ENCODE data around the gene CTSZ. TPM values are rescaled to one million over a fixed set of nuclear protein-coding genes. Genes with fewer than 3 reads are reported as not detected.

Gene CTSZ
- total RNA-seq, 1 experiment from 2014 or later = 14.9 TPM

DNA sequence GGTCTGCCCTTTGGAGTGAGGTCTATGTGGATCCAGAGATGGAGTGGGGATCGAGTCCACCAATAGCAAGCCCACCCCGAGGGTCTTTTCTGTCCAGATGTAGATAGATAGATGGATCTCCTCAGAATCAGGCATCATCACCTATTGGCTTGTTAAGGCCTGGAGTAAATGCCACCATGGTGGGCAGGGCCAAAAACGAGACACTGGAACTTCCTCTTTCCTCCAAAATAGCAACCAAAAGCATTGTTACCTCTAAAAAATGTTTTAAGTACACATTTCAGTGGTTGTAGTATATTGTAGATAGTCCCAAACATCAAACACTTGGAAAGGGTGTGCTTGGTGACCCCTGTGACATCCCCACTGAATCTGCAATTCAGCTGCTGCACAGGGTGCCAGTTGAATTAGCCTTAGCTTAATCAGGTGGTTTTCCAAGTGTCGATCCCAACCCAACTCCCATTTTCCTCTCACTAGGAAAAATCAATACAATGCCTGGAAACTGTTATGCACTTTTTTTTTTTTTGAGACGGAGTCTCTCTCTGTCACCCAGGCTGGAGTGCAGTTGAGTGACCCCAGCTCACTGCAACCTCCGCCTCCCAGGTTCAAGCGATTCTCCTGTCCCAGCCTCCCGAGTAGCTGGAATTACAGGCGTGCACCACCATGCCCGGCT, 61.0 kb downstream of the CTSZ start:
- no peak for DNase-seq (ENCODE audit: low read depth)

Other genes starting within 250 kb of the CTSZ start
- gene GNAS-AS1, start 156.4 kb downstream of the CTSZ start, total RNA-seq (2014; rRNA removed; shearing (Covaris generic)) = 1.0 TPM in 1 of 2 replicates, not detected in the other
- gene GNAS, start 154.5 kb downstream of the CTSZ start, total RNA-seq (2014; rRNA removed; shearing (Covaris generic)) = 1,151 and 1,551 TPM in 2 replicates
- 64.8 and 85.1 TPM in 2 replicates for gene NELFCD, start 26.0 kb downstream of the CTSZ start, total RNA-seq (2014; rRNA removed; shearing (Covaris generic))
- 0.17 TPM in 1 of 2 replicates, not detected in the other for gene TUBB1, start 12.2 kb upstream of the CTSZ start, total RNA-seq (2014; rRNA removed; shearing (Covaris generic))
- gene ATP5F1E, start 25.1 kb upstream of the CTSZ start, total RNA-seq (2014; rRNA removed; shearing (Covaris generic)) = 71.7 and 100 TPM in 2 replicates
- gene PRELID3B, start 35.5 kb upstream of the CTSZ start, total RNA-seq (2014; rRNA removed; shearing (Covaris generic)) = 112 and 114 TPM in 2 replicates
- gene ZNF831, start 156.6 kb upstream of the CTSZ start, total RNA-seq (2014; rRNA removed; shearing (Covaris generic)) = not detected in 2 replicates

Measured in M059J (cell line).